ENCODE data around the gene NACC1. TPM values are rescaled to one million over a fixed set of nuclear protein-coding genes. Genes with fewer than 3 reads are reported as not detected.

The NACC1 gene
- total and polyA plus RNA-seq, 2 of the 13 experiments (the other 11 are each of a cell fraction or from before 2014, with no cell fraction given): 31.8 to 42.3 TPM

DNA sequence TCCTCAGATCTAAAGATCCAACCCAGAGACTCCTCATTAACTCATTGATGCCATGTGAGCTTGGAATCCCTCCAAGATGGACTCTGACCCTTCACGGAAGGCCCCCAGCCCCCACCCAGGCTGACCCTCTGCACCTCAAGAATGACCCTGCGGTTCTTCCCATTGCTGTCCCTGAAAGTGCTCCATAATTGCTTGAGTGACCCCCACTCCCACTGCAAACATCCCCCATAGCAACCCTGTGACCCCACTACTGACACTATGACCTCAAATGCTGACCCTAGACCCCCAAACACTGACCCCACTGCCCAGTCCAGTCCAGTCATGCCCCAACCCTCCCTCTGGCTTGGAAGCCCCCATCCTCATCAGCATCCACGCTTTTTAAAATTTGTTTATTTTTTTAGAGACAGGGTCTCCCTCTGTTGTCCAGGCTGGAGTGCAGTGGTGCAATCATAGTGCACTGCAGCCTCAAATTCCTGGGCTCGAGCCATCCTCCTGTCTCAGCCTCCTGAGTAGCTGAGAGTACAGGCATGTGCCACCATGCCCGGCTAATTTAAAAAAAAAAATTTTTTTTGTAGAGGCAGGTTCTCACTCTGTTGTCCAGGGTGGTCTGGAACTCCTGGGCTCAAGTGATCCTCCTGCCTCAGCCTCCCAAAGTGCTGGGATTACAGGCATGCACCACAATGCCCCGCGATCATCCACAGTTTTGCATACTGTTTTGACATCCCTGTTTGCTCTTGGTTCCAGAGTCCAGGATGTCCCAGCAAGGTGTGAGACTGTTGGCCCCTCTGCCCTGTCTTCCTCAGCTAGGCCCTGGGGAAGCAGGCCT is 16.3 kb upstream of the NACC1 start (continued):
- TF ChIP-seq, protein P1, sequence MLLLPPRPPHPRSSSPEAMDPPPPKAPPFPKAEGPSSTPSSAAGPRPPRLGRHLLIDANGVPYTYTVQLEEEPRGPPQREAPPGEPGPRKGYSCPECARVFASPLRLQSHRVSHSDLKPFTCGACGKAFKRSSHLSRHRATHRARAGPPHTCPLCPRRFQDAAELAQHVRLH (CRISPR knock-in tag; IDR thresholded peaks at IDR 0.05; ENCODE audit: borderline replicate concordance, low read depth): no peak; the same call in 1 of the 2 replicates
- no peak for TF ChIP-seq ZNF34 (CRISPR knock-in tag; IDR thresholded peaks at IDR 0.05; ENCODE audit: borderline replicate concordance)
- no peak for TF ChIP-seq KMT2B (CRISPR knock-in tag; IDR thresholded peaks at IDR 0.05)
- no peak for TF ChIP-seq ZBTB3 (CRISPR knock-in tag; IDR thresholded peaks at IDR 0.05; ENCODE audit: borderline replicate concordance, low read depth)
- TF ChIP-seq PHF20 (CRISPR knock-in tag; IDR thresholded peaks at IDR 0.05): no peak
- TF ChIP-seq ZNF577 (CRISPR knock-in tag; IDR thresholded peaks at IDR 0.05; ENCODE audit: borderline replicate concordance, low read depth): no peak
- TF ChIP-seq RFXAP (CRISPR knock-in tag; IDR thresholded peaks at IDR 0.05; ENCODE audit: borderline replicate concordance): no peak
- TF ChIP-seq HNRNPUL1 (IDR thresholded peaks at IDR 0.05; ENCODE audit: low read depth, low read length): no peak
- TF ChIP-seq AFF4 (CRISPR knock-in tag; IDR thresholded peaks at IDR 0.05): no peak
- TF ChIP-seq, protein P2, sequence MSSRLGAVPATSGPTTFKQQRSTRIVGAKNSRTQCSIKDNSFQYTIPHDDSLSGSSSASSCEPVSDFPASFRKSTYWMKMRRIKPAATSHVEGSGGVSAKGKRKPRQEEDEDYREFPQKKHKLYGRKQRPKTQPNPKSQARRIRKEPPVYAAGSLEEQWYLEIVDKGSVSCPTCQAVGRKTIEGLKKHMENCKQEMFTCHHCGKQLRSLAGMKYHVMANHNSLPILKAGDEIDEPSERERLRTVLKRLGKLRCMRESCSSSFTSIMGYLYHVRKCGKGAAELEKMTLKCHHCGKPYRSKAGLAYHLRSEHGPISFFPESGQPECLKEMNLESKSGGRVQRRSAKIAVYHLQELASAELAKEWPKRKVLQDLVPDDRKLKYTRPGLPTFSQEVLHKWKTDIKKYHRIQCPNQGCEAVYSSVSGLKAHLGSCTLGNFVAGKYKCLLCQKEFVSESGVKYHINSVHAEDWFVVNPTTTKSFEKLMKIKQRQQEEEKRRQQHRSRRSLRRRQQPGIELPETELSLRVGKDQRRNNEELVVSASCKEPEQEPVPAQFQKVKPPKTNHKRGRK (CRISPR knock-in tag; IDR thresholded peaks at IDR 0.05): no peak
- TF ChIP-seq ATM (IDR thresholded peaks at IDR 0.05; ENCODE audit: borderline replicate concordance): no peak
- TF ChIP-seq ZSCAN31 (CRISPR knock-in tag; IDR thresholded peaks at IDR 0.05; ENCODE audit: low read depth): no peak
- TF ChIP-seq ETV6 (CRISPR knock-in tag; conservative IDR thresholded peaks at IDR 0.05): 0 out of 2 replicates have a peak, but pooled peaks have one; percentile 30
- TF ChIP-seq, protein P3, sequence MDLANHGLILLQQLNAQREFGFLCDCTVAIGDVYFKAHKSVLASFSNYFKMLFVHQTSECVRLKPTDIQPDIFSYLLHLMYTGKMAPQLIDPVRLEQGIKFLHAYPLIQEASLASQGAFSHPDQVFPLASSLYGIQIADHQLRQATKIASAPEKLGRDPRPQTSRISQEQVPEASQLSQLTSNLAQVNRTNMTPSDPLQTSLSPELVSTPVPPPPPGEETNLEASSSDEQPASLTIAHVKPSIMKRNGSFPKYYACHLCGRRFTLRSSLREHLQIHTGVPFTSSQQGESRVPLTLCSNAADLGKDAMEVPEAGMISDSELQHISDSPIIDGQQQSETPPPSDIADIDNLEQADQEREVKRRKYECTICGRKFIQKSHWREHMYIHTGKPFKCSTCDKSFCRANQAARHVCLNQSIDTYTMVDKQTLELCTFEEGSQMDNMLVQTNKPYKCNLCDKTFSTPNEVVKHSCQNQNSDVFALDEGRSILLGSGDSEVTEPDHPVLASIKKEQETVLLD (CRISPR knock-in tag; IDR thresholded peaks at IDR 0.05; ENCODE audit: low read depth): no peak
- TF ChIP-seq ZFP1 (CRISPR knock-in tag; IDR thresholded peaks at IDR 0.05): no peak
- TF ChIP-seq, protein P4, sequence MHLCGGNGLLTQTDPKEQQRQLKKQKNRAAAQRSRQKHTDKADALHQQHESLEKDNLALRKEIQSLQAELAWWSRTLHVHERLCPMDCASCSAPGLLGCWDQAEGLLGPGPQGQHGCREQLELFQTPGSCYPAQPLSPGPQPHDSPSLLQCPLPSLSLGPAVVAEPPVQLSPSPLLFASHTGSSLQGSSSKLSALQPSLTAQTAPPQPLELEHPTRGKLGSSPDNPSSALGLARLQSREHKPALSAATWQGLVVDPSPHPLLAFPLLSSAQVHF (CRISPR knock-in tag; IDR thresholded peaks at IDR 0.05): no peak
- no peak for TF ChIP-seq ZNF891 (CRISPR knock-in tag; IDR thresholded peaks at IDR 0.05)

Measured in HepG2 (cell line).